GM18519 (cell line): Measurements from ENCODE around the gene TRIM37.

Source experiments
- ATAC-seq: cut with Tn5 transposase; IDR thresholded peaks from one replicate; pipeline ENCODE4 v1.9.1; 2021; ENCODE audit warnings: mild to moderate bottlenecking, moderate library complexity; ENCODE audit not compliant: unreplicated experiment, low FRiP score

TRIM37 gene

DNA sequence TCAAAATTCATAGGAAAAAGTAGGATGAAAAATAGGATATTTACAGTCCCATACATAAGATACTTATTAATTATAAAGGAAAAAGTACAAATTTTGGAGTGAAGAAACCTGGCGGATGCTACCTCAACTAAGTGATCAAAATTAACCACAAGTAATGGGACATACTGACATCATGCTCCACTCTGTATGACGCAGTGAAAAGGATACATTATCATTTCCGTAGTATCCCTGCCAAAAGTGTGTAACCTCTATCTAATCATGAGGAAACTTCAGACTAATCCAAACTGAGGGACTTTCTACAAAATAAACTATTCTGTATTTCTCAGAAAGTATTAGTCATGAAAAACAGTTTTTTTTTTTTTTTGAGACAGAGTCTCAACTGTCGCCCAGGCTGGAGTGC is 60.5 kb downstream of the TRIM37 start:
- no peak for ATAC-seq

DNA sequence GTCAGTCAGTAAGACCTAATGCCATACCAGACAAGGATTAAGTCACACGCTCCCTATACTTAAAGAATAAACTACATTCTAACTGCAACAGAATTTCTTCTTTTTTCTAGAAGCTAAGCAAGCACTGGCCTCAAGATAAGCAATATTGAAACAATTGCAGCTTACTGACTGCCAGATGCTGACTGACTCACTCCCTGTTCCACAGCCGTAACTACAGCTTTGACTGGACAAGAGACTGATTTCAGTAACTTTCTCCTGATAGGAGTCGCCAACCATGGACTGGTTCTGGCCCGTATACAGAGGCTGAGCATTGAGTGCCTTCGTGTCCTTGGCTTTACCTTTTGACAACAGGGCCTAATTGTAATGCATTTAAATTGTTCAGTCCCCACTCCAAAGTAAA is 67.9 kb downstream of the TRIM37 start:
- no peak for ATAC-seq

DNA sequence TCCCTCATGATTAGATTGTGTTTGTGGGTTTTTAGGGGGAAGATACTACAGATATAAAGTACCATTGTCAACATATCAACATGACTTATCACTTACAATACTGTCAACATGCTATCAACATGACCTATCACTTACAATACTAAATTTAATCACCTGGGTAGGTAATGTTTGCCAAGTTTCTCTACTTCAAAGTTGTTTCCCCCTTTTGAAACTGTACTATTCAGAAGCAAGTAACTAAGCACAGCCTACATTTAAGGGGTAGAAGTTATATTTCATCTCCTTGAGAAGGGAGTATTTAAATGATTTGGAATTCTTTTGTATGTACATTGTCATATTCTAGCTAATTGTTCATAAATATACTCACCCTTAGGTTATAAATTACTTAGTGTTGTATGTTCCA is 68.7 kb downstream of the TRIM37 start:
- no peak for ATAC-seq

DNA sequence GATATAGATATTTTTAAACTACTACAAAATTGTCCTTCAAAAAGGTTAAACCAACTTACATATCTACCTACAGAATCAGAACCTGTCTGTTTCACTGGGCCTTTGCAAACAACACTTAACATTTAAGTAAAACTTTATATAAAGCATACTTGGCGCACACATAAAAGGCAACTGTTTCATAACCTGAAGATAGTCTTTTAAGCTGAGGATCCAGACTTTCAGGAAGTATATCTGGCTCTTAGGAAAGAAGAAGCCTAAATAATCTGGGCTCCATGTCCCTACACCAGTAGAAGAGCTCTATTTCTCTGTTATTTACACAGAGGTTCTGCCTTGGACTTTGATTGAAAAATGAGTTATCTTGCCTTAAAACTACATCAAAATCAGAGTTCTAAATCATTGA is 75.9 kb downstream of the TRIM37 start:
- ATAC-seq = no peak

DNA sequence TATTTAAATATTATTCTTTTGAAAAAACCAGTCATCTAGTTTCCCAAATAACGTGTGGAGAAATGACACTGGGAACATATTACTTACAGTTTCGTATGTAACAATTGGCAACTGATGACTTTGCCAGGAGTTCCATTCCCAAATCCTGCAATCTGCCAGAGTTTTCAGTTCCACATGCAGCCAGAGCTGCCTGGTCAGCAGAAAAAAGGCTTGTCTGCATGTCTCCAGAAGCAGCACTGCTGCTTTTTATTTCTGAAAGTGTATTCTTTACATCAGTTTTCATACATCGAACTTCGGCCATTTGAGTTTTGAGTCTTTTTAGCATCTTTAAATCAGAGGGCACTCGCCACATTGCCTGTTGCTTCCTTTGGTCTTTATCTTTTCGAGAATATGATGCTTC is 78.4 kb downstream of the TRIM37 start:
- ATAC-seq = no peak

DNA sequence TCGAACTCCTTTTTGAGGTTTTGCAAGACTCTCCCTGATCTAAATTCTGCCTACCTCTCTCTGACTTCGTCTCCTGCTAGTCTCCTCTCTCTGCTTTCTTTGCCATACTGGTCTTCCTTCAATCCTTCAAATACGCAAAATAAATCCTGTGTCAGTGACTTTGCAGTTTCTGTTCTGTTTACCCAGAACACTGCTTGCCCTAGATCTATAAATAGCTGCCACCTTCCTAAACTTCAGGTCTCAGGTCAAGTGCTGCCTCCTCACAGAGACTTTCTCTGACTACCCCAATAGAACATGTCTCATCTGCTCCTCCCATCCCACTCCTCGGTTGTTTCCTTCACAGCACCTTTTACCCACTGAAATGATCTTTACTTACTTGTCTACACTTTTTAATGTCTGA is 78.9 kb downstream of the TRIM37 start:
- no peak for ATAC-seq

DNA sequence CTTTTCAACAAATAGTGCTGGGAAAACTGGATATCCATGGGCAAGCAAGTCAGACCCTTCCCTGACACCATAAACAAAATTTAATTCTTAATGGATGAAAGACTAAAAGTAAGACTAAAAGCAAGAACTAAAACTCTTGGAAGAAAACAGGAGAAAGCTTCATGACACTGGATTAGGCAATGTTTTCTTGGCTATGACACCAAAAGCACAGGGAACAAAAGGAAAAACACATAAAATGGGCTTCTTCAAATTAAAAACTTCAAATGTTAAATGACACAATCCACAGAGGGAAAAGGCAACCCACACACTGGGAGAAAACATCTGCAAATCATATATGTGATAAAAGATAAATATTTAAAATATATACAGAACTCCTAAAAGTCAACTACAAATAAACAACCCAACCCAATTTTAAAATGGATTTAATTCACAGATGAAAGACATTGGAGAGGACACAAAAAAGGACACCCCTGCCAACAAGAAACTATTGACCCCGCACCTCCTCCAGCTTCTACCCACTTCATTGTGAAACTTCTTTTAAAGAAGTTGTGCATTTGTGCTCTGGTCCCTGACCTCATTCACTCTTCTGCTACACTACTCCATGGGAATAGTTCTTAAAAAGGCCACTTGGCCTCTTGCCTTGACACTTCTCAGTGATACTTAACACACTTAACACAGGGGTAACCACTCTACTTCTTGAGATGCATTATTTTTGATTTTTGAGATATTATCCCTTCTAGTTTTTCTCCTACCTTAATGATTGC is 80.3 kb downstream of the TRIM37 start:
- no peak for ATAC-seq

DNA sequence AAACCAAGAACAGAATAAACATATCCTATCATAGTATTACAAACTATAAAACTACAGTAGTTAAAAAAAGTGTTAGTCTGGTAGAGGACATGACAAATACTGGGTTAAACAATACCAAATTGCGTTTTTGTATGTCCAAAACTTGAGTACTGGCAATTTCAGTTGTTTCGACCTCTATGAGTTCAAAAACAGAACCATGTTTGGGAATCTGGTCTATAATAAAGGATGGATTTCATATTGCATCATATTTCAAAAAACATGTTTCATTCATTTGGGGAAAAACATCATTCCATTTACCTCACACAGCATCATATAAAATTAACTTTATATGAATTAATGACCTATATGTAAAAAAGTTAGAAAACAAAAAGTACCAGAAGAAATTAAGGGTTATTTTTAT is 81.8 kb downstream of the TRIM37 start:
- no peak for ATAC-seq

DNA sequence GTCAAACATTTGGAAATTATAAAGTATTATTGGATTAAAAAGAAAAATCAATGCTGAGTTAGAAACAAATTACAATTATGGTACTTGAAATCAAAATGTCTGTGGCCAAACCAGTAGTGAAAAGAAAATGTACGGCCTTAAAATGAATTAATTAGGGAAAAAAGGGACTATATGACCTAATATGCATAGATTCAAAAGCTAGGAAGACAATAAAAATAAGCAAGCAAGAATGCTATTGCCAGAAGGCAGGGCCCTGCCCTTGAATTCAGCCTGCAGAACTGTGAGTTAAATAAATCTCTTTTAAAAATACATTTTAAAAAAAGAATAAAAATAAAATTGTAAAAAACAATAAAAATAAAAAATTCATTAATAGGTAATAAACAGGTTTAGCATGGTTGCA is 88.7 kb downstream of the TRIM37 start:
- ATAC-seq = no peak

DNA sequence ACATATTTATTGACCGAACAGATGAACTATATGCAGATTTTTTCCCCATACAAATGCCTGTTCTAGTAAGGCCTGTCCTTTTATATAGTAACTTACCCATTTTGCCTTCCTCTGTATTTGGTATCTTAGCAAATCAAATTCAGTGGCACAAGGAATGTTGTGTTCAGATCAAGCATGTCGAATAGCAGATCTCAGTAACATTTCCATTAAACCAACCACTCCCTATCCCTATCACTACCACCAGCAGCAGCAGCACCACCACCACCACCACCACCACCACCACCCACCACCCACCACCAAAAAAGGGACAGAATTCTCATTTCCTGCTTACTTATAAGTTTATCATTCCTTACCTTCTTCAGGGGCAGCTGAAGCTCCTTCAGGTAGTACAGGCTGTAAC is 94.7 kb downstream of the TRIM37 start:
- no peak for ATAC-seq

DNA sequence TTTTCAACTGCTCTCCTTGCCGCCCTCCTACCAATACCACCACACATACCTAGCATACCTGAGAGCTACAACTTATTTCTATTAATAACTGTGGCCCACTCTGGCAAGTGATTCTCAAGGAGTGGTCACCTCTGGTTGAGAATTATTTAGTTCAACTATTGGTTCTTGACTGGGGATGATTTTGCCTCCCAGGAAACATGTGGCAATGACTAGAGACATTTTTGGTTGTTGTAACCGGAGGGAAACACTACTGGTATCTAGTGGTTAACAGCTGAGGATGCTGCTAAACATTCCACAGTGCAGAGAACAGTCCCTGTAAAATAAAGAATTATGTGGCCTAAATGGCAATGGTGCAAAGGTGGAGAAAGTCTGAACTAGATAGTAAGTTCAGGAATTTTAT is 96.7 kb downstream of the TRIM37 start:
- ATAC-seq = no peak

DNA sequence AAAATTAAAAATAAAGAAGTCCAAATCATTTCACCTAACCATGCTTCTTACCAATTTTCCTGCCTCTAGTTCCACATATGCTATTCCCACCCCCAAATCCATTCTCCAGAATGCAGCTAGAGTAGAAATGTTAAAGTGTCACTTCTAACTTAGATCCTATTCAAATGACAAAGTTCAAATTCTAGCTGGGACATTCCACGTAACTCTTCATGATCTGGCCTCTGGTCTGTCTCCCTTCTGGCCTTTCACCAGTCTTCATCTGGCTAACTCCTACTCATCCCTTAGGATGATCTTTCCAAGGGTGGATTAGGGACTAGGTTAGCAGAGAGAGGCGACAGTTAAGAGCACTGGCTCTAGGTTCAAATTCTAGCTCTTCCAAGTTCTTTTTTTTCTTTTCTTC is 97.9 kb downstream of the TRIM37 start:
- ATAC-seq = no peak

DNA sequence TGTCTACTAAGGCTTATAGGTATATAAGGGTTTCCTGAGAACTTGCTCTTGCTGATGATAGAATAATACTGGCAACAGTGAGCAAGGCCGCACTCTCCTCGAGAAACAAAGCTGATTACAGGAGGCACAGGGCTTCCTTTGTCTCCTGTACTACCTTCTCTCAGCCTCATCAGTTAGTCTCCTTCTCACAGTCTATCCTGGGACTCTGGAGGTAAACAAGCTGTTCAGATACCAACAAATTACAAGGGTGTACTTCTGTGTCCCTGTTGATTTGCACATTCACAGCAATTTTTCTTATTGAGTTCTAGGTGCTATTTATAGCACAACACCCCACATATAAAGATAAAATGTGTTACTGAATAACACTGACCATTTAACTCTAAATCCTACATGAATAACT is 98.7 kb downstream of the TRIM37 start:
- no peak for ATAC-seq

DNA sequence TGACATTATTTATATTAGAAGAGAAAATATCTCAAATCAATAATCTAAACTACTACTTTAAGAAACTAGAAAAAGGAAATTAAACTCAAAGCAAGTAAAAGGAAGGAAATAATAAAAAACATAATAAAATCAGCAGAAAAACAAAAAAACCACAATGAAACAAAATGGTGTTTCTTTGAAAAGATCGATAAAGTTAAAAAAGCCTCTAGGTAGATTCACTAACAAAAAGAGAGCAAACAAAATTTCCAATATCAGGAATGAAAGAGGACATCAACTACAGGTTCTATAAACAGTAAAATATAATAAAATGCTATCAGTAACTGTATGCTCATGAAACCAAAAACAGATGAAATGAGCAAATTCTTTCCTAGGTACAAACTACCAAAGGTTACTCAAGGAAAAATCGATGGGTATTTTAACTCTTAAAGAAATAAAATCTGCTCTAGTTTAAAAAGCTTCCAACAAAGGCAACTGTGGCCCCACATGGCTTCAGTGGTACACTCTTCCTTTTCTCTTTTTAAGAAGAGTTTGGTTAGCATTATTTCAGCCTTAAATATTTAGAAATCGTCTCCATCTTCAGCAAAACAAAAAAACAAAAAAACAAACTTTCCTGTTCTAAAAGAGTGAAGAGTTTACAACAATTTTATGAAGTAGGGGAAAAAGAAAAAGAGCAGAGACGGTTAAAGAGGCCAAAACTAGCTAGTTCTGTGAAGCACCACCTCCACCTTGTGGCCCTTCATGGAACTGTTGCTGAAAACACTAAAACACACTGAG is 102.2 kb downstream of the TRIM37 start:
- ATAC-seq = no peak

DNA sequence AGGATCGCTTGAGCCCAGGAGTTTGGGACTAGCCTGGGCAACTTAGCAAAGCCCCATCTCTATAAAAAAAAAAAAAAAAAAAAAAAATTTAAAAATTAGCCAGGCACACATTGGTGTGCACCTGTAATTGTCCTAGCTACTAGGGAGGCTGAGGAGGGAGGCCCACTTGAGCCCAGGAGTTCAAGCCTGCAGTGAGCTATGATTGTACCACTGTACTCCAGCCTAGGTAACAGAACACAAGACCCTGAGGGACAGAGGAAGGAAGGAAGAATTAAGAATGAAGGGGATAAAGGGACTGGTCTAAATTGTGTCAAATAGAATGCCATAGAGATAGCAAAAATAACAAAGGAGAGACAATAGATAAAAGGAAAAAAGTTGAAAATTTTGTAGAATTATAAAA is 102.8 kb downstream of the TRIM37 start:
- ATAC-seq = no peak

DNA sequence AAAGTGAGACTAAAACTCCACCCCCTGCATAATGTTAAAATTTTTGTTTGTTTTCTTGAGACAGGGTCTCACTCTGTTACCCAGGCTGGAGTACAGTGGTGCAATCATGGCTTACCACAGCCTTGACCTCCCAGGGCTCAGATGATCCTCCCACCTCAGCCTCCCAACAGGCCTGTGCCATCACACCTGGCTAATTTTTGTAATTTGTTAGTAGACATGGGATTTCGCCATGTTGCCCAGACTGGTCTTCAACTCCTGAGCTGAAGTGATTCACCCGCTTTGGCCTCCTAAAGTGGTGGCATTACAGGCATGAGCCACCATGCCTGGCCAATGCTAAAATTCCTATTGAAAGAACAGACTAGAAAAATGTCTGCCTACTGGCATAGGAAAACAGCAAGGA is 103.8 kb downstream of the TRIM37 start:
- no peak for ATAC-seq

DNA sequence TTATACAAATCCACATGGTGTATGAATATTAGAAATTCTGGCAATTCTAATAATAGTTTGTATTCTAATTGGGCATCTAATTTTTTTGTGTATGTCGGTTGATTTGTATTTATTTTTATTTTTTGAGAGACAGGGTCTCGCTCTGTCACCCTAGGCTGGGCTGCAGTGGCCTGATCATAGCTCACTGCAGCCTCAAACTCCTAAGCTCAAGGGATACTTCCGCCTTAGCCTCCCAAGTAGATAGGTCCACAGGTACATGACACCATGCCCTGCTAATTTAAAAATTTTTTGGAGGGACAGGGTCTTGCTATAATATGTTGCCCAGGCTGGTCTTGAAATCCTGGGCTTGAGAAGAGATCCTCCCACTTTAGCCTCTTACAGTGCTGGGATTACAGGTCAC is 104.6 kb downstream of the TRIM37 start:
- ATAC-seq = no peak

DNA sequence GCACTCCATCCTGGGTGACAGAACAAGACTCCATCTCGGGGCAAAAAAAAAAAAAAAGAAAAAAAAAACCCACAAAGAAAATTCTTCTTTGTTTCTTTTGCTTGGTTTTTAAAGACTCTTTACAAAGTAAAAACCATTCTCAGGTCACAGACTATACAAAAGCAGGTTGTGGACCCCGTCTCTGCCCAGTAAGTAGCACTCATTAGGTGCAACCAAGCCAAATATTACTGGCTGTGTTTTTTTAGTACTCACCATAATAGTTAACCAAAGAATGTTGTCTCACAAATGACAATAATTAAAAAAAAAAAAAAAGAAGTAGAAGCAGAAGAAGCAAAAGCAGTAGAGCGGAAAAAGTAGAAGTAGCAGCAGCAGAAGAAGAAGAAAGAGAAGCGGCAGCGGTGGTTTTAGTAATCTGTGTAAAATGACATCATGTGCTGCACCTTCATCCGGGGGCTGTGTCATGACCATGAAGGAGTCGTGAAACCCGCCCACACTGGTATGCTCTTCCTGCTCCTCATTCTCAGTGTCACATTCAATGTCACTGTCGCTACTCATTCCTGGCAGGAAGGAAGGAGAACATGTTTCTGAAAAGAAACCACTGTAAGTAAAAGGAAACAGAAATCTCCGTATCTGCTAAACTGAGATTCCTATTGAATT is 105.4 kb downstream of the TRIM37 start:
- ATAC-seq = peak; percentile 57

DNA sequence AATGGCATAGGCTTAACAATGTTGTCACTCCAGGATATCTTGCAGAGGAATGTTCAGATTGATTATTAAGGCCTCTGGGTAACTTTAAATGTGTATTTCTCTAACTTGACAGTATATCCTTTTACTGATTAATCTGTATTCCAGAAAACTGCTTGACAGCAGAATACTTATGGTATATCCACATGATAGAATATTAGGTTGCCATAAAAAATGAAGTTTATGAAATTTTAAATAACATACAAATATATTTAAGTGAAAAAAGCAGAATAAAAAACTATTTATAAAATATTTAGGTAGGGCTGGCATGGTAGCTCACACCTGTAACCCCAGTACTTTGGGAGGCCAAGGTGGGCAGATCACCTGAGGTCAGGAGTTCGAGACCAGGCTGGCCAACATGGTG is 106.7 kb downstream of the TRIM37 start:
- no peak for ATAC-seq

DNA sequence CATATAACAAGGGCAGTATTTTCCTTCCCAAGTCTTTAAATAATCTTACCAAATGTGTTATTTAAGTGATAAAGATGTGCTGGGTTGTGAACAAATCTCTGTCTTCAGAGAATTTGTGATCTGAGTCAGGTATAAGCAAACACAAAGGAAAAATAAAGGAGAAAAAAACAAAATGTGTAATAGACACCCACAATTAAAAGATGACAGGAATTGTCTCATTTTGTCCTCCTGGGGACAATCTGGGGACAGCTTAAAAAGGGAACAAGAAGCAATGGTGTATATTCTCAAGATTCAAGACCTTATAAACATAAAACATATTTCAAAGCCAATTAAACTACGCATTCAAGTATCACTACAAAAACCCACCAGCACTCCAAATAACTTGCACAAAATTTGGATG is 107.2 kb downstream of the TRIM37 start:
- no peak for ATAC-seq

DNA sequence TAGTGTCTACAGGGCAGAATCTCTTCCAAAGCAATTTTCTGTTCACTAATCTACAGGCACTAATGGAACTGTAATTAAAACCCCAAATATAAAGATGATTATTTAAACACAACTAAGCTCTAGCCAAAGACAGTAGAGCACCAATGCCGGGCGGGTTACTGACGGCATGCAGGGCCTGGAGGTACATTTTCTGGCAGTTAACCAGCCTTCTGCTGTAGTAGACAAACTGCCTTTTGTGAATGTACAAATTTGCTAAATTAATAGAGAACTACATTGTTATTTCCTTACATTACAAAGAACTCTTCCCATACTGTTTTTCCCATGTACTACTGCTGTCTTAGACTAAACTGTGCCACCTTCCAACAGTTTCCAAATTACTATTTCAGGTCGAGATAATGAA is 107.8 kb downstream of the TRIM37 start:
- ATAC-seq = no peak
